Measurements from ENCODE around the gene PTPRD. TPM values are rescaled to one million over a fixed set of nuclear protein-coding genes. Genes with fewer than 3 reads are reported as not detected.

PTPRD gene
- total RNA-seq, 2 experiments from 2014 or later, result 0.10 TPM; not detected in 1

DNA sequence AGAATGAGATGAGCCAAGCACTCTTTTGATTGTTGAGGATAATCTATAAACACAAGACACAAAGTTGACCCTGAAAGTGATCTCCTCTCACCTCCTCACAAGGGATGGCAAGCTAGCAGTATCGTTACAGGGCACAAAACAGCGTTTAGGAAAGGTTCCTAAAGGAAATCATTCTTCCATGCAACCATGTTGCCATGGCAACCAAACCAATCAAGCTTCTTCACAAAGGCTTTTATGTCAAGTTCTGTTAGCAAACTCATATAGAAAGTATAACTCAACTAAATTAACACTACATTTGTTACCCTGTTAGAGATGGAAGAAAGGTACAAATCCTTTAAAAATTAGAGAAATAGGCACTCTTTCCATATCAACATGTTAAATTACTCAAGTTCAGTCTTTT is 1796.4 kb downstream of the PTPRD start:
- ChIA-PET POLR2A (no interaction called here), CTCF (no interaction called here)
- H3K9me3 Mint-ChIP-seq, result no peaks in the 10 kb centered on the region
- H3K27me3 Mint-ChIP-seq, result peaks cover 2% of the 10 kb centered on the region
- no peak overlapping the region for H3K27ac Mint-ChIP-seq
- intact Hi-C loops (cut with micrococcal nuclease), result no loop called here
- no peaks in the 10 kb centered on the region for H3K36me3 Mint-ChIP-seq
- no peak overlapping the region for H3K4me3 Mint-ChIP-seq
- no peaks in the 10 kb centered on the region for H3K4me1 Mint-ChIP-seq (ENCODE audit: low read depth)
- no peak for DNase-seq

DNA sequence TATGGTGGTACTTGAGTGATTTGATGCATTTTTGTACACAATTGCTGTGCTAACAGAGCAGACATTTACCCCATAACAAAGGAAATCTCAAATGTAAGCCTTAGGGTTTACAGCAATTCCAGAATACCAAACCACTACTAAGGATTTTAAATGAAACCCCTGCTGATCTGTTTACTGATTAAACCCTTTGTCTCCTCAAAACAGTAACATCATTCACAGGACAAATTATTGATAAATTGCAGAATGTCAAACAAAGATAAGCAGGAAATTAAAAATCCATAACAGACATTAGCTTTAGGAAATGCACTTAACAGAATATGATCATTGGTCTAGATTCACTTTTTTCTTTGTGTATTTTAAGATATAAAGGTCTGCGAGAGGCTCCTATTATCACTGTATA is 1796.9 kb downstream of the PTPRD start:
- intact Hi-C loops (cut with micrococcal nuclease), result no loop called here
- Mint-ChIP-seq H3K36me3 (no peaks in the 10 kb centered on the region), H3K9me3 (no peaks in the 10 kb centered on the region), H3K4me1 (ENCODE audit: low read depth) (no peaks in the 10 kb centered on the region), H3K27me3 (peaks cover 2% of the 10 kb centered on the region), H3K4me3 (no peak overlapping the region), H3K27ac (no peak overlapping the region)
- ChIA-PET CTCF (no interaction called here), POLR2A (no interaction called here)
- no peak for DNase-seq

DNA sequence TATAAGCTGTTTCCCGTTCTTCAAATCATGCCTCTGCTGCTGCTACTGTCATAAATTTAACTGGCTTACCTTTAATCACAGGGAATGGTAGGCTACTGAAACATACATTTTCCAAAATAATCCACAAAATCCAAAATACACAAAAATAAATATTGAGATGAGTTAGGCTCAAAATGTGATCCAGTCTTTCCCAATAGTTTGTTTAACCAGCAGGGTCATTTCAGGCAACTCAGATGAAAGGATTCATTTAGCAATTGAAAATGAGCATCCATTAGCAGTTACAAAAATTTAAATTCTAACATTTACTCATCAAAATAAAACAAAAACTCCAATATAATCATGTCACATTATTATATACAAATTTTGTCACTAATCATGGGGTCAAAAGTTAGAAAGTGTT is 1797.6 kb downstream of the PTPRD start:
- CTCF ChIA-PET, result no interaction called here
- intact Hi-C loops (cut with micrococcal nuclease), result no loop called here

DNA sequence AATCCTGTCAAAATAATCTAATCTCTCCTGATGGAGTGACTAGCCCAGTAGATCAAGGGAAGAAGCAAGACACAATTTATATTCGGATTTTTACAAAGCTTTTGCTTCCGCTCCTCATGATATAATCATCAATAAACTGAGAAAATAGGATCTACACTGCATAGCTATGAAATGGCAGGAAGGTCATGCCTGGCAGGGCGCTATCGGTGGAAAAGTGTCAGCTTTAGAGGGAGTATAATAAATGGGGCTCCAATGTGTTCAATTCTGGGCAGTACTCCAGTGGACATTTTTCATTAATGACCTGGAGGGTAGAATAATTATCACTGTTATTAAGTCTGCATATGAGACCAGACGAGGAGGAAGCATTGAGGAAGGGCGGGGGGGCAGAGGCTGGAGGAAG is 1799.9 kb downstream of the PTPRD start:
- Mint-ChIP-seq H3K36me3 (no peaks in the 10 kb centered on the region), H3K9me3 (no peaks in the 10 kb centered on the region), H3K27ac (no peak overlapping the region), H3K27me3 (peaks cover 2% of the 10 kb centered on the region), H3K4me3 (no peak overlapping the region), H3K4me1 (ENCODE audit: low read depth) (no peaks in the 10 kb centered on the region)
- CTCF ChIA-PET, result no interaction called here
- DNase-seq, result no peak
- POLR2A ChIA-PET, result no interaction called here
- intact Hi-C loops (cut with micrococcal nuclease), result no loop called here

More for the DNA sequence above, 1797.6 kb downstream of the PTPRD start:
- no peak overlapping the region for H3K4me3 Mint-ChIP-seq
- peaks cover 2% of the 10 kb centered on the region for H3K27me3 Mint-ChIP-seq
- H3K27ac Mint-ChIP-seq, result no peak overlapping the region
- H3K4me1 Mint-ChIP-seq (ENCODE audit: low read depth), result no peaks in the 10 kb centered on the region
- no peaks in the 10 kb centered on the region for H3K9me3 Mint-ChIP-seq
- no peak for DNase-seq
- POLR2A ChIA-PET, result no interaction called here
- no peaks in the 10 kb centered on the region for H3K36me3 Mint-ChIP-seq

DNA sequence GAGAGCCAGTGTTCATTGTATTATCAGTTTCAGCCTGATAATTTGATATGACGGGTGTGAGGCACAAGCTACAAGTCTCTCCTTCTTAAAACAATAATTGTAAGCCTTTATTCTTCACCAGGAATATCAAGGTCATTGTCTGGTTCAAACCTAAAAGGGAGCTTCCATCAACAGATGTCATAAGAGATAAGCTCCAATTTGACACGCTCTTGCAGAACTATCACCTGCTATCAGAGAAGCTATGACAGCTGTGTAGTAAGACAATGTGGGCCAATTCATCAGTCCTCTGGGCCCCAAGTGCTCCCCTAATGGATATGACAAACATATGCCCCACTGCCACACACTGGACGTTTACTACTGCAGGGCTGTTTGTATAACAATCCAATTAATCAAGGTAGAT is 1803.1 kb downstream of the PTPRD start:
- intact Hi-C loops (cut with micrococcal nuclease), result no loop called here
- H3K36me3 Mint-ChIP-seq, result no peaks in the 10 kb centered on the region
- no peak for DNase-seq
- H3K4me3 Mint-ChIP-seq, result no peak overlapping the region
- ChIA-PET POLR2A (no interaction called here), CTCF (no interaction called here)
- no peaks in the 10 kb centered on the region for H3K9me3 Mint-ChIP-seq
- peaks cover 2% of the 10 kb centered on the region for H3K27me3 Mint-ChIP-seq
- H3K4me1 Mint-ChIP-seq (ENCODE audit: low read depth), result no peaks in the 10 kb centered on the region
- H3K27ac Mint-ChIP-seq, result no peak overlapping the region

DNA sequence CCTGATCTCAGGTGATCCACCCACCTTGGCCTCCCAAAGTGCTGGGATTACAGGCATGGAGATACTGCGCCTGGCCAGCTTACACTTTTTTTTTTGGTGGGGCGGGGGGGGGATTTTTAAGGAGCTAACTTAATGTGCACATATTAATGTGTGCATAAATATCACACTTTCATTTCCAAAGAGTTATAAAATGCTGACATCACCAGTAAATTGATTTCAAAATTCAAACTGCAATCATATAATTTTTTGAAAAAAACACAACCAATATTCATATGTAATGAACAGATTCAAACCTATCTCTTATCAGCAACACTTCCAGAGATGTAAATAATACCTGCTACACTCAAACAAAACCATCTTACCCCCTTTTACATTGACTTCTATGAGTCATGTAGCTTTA is 1806.7 kb downstream of the PTPRD start:
- POLR2A ChIA-PET, result no interaction called here
- no peaks in the 10 kb centered on the region for H3K9me3 Mint-ChIP-seq

DNA sequence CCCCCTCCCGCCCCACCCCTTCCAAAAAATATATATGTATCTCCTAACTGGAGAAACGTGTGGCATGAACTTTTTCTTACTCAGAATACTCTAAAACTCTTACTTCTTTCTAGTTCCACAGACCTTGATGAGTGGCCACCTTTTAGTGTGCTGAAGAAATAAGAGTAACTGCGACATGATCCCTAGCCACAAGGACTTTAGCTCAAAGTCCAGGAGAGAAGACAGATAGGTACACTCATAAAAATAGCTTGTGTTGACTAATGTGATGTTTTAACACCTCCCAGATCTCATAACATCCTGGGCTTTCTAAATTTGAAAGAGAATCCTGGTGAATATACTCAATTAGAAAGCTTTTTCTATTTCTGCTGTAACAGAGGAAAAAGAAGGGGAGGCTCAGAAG is 1808.2 kb downstream of the PTPRD start:
- POLR2A ChIA-PET, result no interaction called here
- intact Hi-C loops (cut with micrococcal nuclease), result no loop called here
- CTCF ChIA-PET, result no interaction called here

More for the DNA sequence above, 1806.7 kb downstream of the PTPRD start:
- H3K27me3 Mint-ChIP-seq, result no peaks in the 10 kb centered on the region
- no peaks in the 10 kb centered on the region for H3K4me1 Mint-ChIP-seq (ENCODE audit: low read depth)
- H3K36me3 Mint-ChIP-seq, result no peaks in the 10 kb centered on the region
- no peak for DNase-seq
- H3K4me3 Mint-ChIP-seq, result no peak overlapping the region
- CTCF ChIA-PET, result no interaction called here
- intact Hi-C loops (cut with micrococcal nuclease), result no loop called here
- no peak overlapping the region for H3K27ac Mint-ChIP-seq

DNA sequence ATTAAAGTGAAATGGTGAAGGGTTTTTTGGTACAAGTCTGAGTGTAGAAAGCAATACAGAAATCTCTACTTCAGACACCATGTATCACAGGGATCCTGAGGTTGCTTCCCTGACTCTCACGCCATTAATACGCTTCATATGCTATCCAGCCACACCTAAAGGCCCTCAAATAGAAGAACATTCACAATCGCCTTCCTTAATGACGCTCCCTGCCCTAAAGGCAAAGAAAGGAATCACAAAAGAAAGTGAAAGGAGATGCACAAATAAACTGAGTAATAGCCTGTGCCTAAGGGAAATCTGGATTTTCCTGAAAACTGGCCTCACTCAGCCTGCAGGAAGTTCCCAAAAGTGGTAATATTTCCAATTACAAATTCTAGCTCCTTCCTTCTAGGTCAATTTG is 1810.6 kb downstream of the PTPRD start:
- H3K4me3 Mint-ChIP-seq, result no peak overlapping the region
- DNase-seq, result no peak
- CTCF ChIA-PET, result no interaction called here
- intact Hi-C loops (cut with micrococcal nuclease), result no loop called here
- H3K27ac Mint-ChIP-seq, result no peak overlapping the region
- POLR2A ChIA-PET, result no interaction called here
- no peaks in the 10 kb centered on the region for H3K4me1 Mint-ChIP-seq (ENCODE audit: low read depth)
- no peaks in the 10 kb centered on the region for H3K9me3 Mint-ChIP-seq
- no peaks in the 10 kb centered on the region for H3K36me3 Mint-ChIP-seq
- no peaks in the 10 kb centered on the region for H3K27me3 Mint-ChIP-seq

More for the DNA sequence above, 1808.2 kb downstream of the PTPRD start:
- Mint-ChIP-seq H3K36me3 (no peaks in the 10 kb centered on the region), H3K4me3 (no peak overlapping the region), H3K9me3 (no peaks in the 10 kb centered on the region), H3K27ac (no peak overlapping the region), H3K27me3 (no peaks in the 10 kb centered on the region), H3K4me1 (ENCODE audit: low read depth) (no peaks in the 10 kb centered on the region)
- DNase-seq, result no peak

DNA sequence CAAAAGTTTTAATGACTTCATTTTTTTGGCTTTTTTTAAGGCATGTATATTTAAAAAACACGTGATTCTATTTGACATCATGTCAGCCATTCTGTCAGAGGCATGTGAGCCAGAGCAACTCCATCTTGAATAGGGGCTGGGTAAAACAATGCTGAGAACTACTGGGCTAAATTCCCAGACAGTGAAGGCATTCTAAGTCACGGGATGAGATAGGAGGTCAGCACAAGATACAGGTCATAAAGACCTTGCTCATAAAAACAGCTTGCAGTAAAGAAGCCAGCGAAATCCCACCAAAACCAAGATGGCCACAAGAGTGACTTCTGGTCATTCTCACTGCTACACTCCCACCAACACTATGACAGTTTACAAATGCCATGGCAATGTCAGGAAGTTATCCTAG is 1812.6 kb downstream of the PTPRD start:
- intact Hi-C loops (cut with micrococcal nuclease), result no loop called here
- DNase-seq, result no peak
- Mint-ChIP-seq H3K27me3 (no peaks in the 10 kb centered on the region), H3K9me3 (no peaks in the 10 kb centered on the region), H3K4me1 (ENCODE audit: low read depth) (no peaks in the 10 kb centered on the region), H3K36me3 (no peaks in the 10 kb centered on the region), H3K27ac (no peak overlapping the region), H3K4me3 (no peak overlapping the region)
- ChIA-PET CTCF (no interaction called here), POLR2A (no interaction called here)

DNA sequence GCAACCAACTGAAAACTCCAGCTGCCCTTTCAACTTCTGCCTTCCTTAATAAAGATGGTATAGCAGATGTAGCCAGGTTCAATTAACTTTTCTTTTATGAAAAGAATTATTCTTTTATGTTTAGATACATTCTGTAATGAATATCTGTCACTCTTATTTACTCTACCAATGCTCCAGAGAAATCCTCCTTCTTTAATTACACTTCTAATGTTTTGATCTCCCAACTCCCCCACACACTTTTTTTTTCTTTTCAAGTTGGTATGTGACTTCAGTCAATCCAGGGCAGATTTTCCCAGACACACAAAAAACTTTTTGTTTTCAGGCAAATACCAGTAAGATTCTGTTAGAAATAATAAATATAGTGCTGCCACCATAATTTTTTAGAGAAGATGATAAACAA is 1813.2 kb downstream of the PTPRD start:
- H3K4me1 Mint-ChIP-seq (ENCODE audit: low read depth), result no peaks in the 10 kb centered on the region
- ChIA-PET CTCF (no interaction called here), POLR2A (no interaction called here)
- H3K9me3 Mint-ChIP-seq, result no peaks in the 10 kb centered on the region
- H3K4me3 Mint-ChIP-seq, result no peak overlapping the region
- no peak for DNase-seq
- no peaks in the 10 kb centered on the region for H3K36me3 Mint-ChIP-seq
- intact Hi-C loops (cut with micrococcal nuclease), result no loop called here
- no peak overlapping the region for H3K27ac Mint-ChIP-seq
- no peaks in the 10 kb centered on the region for H3K27me3 Mint-ChIP-seq

DNA sequence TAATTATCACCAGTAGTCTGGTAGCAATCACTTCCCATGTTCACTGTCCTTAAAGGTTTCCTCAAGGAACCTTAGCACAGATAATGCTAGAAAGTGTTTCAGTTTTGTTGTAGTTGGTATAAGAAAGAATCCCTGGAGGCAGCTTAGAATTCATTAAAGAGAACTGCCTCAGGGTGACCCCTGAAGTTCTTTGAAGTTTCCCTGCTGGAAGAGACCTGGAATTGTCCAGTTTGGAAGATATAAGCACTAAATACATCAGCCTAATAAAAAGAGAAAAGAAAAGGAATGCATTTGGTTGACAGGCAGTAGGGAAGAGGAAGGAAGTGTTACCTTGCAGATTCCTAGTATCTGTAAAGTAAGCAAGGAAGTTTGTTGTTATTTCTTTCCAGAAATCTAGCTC is 1813.6 kb downstream of the PTPRD start:
- no peaks in the 10 kb centered on the region for H3K9me3 Mint-ChIP-seq
- POLR2A ChIA-PET, result no interaction called here

DNA sequence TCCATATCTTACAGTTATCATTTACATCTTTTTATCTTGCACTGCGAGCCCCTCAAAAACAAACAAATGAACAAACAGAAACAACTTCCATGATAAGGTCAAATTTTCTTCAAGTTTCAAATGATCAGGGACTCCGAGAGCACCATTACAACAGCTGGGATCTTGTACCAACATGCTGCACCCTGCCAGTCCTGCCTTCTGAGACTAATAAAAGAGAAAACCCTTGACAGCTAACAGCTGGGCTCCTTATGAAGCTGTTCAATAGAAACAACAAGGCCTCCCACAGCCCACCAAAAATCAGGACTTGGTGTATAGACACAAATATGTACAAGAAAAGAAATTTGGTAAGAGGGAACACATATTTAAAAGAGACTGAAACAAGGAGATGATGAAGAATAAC is 1828.0 kb downstream of the PTPRD start:
- no peak overlapping the region for H3K27ac Mint-ChIP-seq
- ChIA-PET CTCF (no interaction called here), POLR2A (no interaction called here)
- intact Hi-C loops (cut with micrococcal nuclease), result no loop called here
- no peaks in the 10 kb centered on the region for H3K36me3 Mint-ChIP-seq
- no peaks in the 10 kb centered on the region for H3K4me1 Mint-ChIP-seq (ENCODE audit: low read depth)
- no peaks in the 10 kb centered on the region for H3K9me3 Mint-ChIP-seq
- DNase-seq, result no peak
- no peaks in the 10 kb centered on the region for H3K27me3 Mint-ChIP-seq
- no peak overlapping the region for H3K4me3 Mint-ChIP-seq

More for the DNA sequence above, 1813.6 kb downstream of the PTPRD start:
- Mint-ChIP-seq H3K27ac (no peak overlapping the region), H3K4me3 (no peak overlapping the region), H3K4me1 (ENCODE audit: low read depth) (no peaks in the 10 kb centered on the region), H3K36me3 (no peaks in the 10 kb centered on the region), H3K27me3 (no peaks in the 10 kb centered on the region)
- no peak for DNase-seq
- intact Hi-C loops (cut with micrococcal nuclease), result no loop called here
- CTCF ChIA-PET, result no interaction called here

DNA sequence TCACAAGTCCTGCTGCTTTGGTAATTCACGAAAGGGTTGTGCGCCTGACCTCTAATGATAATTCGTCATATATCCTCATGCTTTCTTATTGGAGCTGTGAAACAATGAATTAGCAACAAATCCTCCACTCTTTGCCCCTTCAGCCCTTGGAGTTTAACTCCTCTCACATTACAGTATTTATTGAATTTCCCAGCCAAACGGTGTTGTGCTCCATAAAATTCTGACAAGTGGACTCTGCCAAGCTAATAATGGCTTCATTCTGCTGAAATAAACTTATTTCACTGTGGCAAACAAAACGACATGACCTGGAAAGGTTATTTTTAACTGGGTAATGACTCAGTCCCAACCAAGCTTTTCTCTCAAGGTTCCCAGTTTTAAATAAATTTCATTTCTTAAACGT is 1828.9 kb downstream of the PTPRD start:
- no peaks in the 10 kb centered on the region for H3K9me3 Mint-ChIP-seq
- intact Hi-C loops (cut with micrococcal nuclease), result no loop called here
- H3K27ac Mint-ChIP-seq, result no peak overlapping the region
- H3K4me1 Mint-ChIP-seq (ENCODE audit: low read depth), result no peaks in the 10 kb centered on the region
- no peaks in the 10 kb centered on the region for H3K36me3 Mint-ChIP-seq
- no peak for DNase-seq
- CTCF ChIA-PET, result no interaction called here
- no peaks in the 10 kb centered on the region for H3K27me3 Mint-ChIP-seq
- POLR2A ChIA-PET, result no interaction called here
- no peak overlapping the region for H3K4me3 Mint-ChIP-seq

DNA sequence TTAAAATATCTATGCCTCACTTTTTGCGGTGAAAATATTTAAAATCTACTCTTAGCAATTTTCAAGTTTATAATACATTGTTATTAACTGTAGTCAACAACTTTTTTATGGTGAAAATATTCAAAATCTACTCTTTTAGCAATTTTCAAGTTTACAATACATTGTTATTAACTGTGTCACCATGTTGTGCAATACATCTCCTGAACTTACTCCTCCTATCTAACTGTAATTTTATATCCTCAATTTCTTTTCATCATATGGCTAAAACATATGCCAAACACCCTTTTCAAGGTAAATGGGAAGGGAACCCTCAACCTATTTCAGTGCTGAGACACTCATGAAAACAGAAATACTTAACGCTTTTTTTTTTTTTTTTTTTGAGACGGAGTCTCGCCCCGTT is 1830.6 kb downstream of the PTPRD start:
- H3K27ac Mint-ChIP-seq, result no peak overlapping the region
- DNase-seq, result no peak
- intact Hi-C loops (cut with micrococcal nuclease), result no loop called here
- no peak overlapping the region for H3K4me3 Mint-ChIP-seq
- no peaks in the 10 kb centered on the region for H3K27me3 Mint-ChIP-seq
- H3K9me3 Mint-ChIP-seq, result no peaks in the 10 kb centered on the region
- no peaks in the 10 kb centered on the region for H3K36me3 Mint-ChIP-seq
- CTCF ChIA-PET, result no interaction called here
- POLR2A ChIA-PET, result no interaction called here
- no peaks in the 10 kb centered on the region for H3K4me1 Mint-ChIP-seq (ENCODE audit: low read depth)
